GM12878 (cell line): Measurements from ENCODE around the gene SSH3. TPM values are rescaled to one million over a fixed set of nuclear protein-coding genes. Genes with fewer than 3 reads are reported as not detected.
A peak's percentile ranks its signal among the peaks of the same experiment; 100 is the strongest.

Experiments
- ATF7 ChIP-seq: fragments of 450-650 bp; IDR thresholded peaks from 2 replicates; pipeline ENCODE4 v1.6.1; 2016; ENCODE audit warnings: low read depth, mild to moderate bottlenecking
- CEBPB ChIP-seq, 2 experiments: fragments of 150-350 bp in 1 of 2; IDR thresholded peaks; 2 replicates each; pipeline ENCODE4 v1.6.1; 2012 to 2014; ENCODE audit warnings: low read depth in 2 of 2, low read length in 2 of 2, borderline replicate concordance in 1 of 2, inconsistent platforms in 1 of 2
- CHD2 ChIP-seq: IDR thresholded peaks from 2 replicates; pipeline ENCODE4 v1.6.1; 2011; ENCODE audit warnings: low read depth, low read length, improper control_type of control experiment, borderline replicate concordance
- EED ChIP-seq: sonication (generic); IDR thresholded peaks from 2 replicates; pipeline ENCODE4 v1.6.1; 2016; ENCODE audit warnings: antibody characterized with exemption, low read depth
- EGR1 ChIP-seq, 2 experiments: IDR thresholded peaks; 1 replicate in 1 of 2; 2 replicates in 1 of 2; pipeline ENCODE4 v1.6.1; 2011 to 2012; ENCODE audit warnings: low read depth in 2 of 2, low read length in 2 of 2, borderline replicate concordance in 1 of 2, mild to moderate bottlenecking in 1 of 2, moderate library complexity in 1 of 2
- ELK1 ChIP-seq: IDR thresholded peaks from 2 replicates; pipeline ENCODE4 v1.6.1; 2012; ENCODE audit warnings: low read depth, low read length, improper control_type of control experiment
- EZH2 ChIP-seq: IDR thresholded peaks from 2 replicates; pipeline ENCODE4 v1.6.1; 2012; ENCODE audit warnings: low read depth, mild to moderate bottlenecking, control low read depth, inconsistent platforms, low read length, borderline replicate concordance; ENCODE audit not compliant: control insufficient read depth
- HDAC2 ChIP-seq: fragments of 200-600 bp; sonication (generic); IDR thresholded peaks from 2 replicates; pipeline ENCODE4 v1.6.1; 2017
- HDAC6 ChIP-seq: fragments of 200-600 bp; sonication (generic); IDR thresholded peaks from one replicate; pipeline ENCODE4 v1.8.0; 2017; ENCODE audit warnings: antibody characterized with exemption; ENCODE audit not compliant: unreplicated experiment
- IKZF1 ChIP-seq: fragments of 450-650 bp; conservative IDR thresholded peaks from 2 replicates; pipeline ENCODE4 v1.6.1; 2017; ENCODE audit warnings: antibody characterized with exemption, mild to moderate bottlenecking
- IKZF2 ChIP-seq, 2 experiments: fragments of 450-650 bp; IDR thresholded peaks; 2 replicates each; pipeline ENCODE4 v1.6.1; 2017; ENCODE audit warnings: mild to moderate bottlenecking in 2 of 2, moderate library complexity in 2 of 2
- MAX ChIP-seq: IDR thresholded peaks from 2 replicates; pipeline ENCODE4 v1.6.1; 2012; ENCODE audit warnings: low read depth, low read length, improper control_type of control experiment
- MYC ChIP-seq: IDR thresholded peaks from 2 replicates; pipeline ENCODE4 v1.6.1; 2011; ENCODE audit warnings: mild to moderate bottlenecking, low read length, moderate library complexity, inconsistent platforms; ENCODE audit not compliant: insufficient read depth, insufficient replicate concordance, insufficient read length, severe bottlenecking
- NFXL1 ChIP-seq: fragments of 450-650 bp; IDR thresholded peaks from 2 replicates; pipeline ENCODE4 v1.6.1; 2017; ENCODE audit warnings: antibody characterized with exemption, mild to moderate bottlenecking, borderline replicate concordance
- NFYA ChIP-seq: IDR thresholded peaks from 2 replicates; pipeline ENCODE4 v1.6.1; 2011; ENCODE audit warnings: low read depth, mild to moderate bottlenecking, low read length, improper control_type of control experiment, borderline replicate concordance
- RELA ChIP-seq: fragments of 450-650 bp; IDR thresholded peaks from 2 replicates; pipeline ENCODE4 v1.8.0; 2014; ENCODE audit warnings: borderline replicate concordance; ENCODE audit not compliant: partially characterized antibody
- SIN3A ChIP-seq: IDR thresholded peaks from 2 replicates; pipeline ENCODE4 v1.6.1; 2012; ENCODE audit warnings: low read depth, low read length, improper control_type of control experiment
- SP1 ChIP-seq: IDR thresholded peaks from one replicate; pipeline ENCODE4 v1.6.1; 2011; ENCODE audit warnings: low read depth, low read length
- WRNIP1 ChIP-seq: IDR thresholded peaks from 2 replicates; pipeline ENCODE4 v1.6.1; 2011; ENCODE audit warnings: low read depth, low read length, improper control_type of control experiment, borderline replicate concordance
- ZNF384 ChIP-seq: IDR thresholded peaks from 2 replicates; pipeline ENCODE4 v1.6.1; 2012; ENCODE audit warnings: low read depth, mild to moderate bottlenecking, low read length, improper control_type of control experiment, borderline replicate concordance
- polyA plus RNA-seq, 11 experiments: library from polyadenylated mRNA; depleted of rRNA in 4 of 11; unstranded in 6 of 11; stranded (reverse) in 5 of 11; fragments of >200 nt; fragmentation: Nextera tagmentation in 4 of 11; fragmentation: Illumina TruSeq in 1 of 11; extraction: Ambion mirVana in 4 of 11; extraction: Trizol in 1 of 11; gene quantifications; 1 replicate in 1 of 11; 2 replicates in 10 of 11; pipeline versions ENCODE4 v1.2.1 to v1.2.3, GENCODE V29; 2011 to 2016; ENCODE audit warnings: inconsistent platforms in 2 of 11, missing spikeins in 2 of 11, low read depth in 1 of 11
- total RNA-seq, 4 experiments: library from RNA; depleted of rRNA in 3 of 4; stranded (reverse); fragments of >200 nt in 3 of 4; fragmentation: Illumina TruSeq in 1 of 4; extraction: Trizol in 1 of 4; gene quantifications; 2 replicates each; pipeline versions ENCODE4 v1.2.1 to v1.2.3, GENCODE V29; 2013 to 2021
- TF ChIP-seq, protein P1 (sequence below): fragments of 450-650 bp; IDR thresholded peaks from 2 replicates; pipeline ENCODE4 v1.6.1; 2018; ENCODE audit warnings: mild to moderate bottlenecking, low read depth, moderate library complexity; ENCODE audit not compliant: partially characterized antibody
- TF ChIP-seq, protein P2 (sequence below): IDR thresholded peaks from 2 replicates; pipeline ENCODE4 v1.6.1; 2011; ENCODE audit warnings: borderline replicate concordance, low read depth, mild to moderate bottlenecking, moderate library complexity, mixed read lengths, low read length; ENCODE audit not compliant: insufficient read depth; ENCODE audit errors: extremely low read length

The SSH3 gene
- total and polyA plus RNA-seq, 10 of the 15 experiments (the other 5 are each of a cell fraction or from before 2014, with no cell fraction given), result 0.05 to 0.83 (median 0.28) TPM; not detected in 3

GRCh38 chr11:67353317-67354074 lies 50.2 kb downstream of the SSH3 start, which contains the start of gene POLD4 (continued):
- TF ChIP-seq, protein P1, sequence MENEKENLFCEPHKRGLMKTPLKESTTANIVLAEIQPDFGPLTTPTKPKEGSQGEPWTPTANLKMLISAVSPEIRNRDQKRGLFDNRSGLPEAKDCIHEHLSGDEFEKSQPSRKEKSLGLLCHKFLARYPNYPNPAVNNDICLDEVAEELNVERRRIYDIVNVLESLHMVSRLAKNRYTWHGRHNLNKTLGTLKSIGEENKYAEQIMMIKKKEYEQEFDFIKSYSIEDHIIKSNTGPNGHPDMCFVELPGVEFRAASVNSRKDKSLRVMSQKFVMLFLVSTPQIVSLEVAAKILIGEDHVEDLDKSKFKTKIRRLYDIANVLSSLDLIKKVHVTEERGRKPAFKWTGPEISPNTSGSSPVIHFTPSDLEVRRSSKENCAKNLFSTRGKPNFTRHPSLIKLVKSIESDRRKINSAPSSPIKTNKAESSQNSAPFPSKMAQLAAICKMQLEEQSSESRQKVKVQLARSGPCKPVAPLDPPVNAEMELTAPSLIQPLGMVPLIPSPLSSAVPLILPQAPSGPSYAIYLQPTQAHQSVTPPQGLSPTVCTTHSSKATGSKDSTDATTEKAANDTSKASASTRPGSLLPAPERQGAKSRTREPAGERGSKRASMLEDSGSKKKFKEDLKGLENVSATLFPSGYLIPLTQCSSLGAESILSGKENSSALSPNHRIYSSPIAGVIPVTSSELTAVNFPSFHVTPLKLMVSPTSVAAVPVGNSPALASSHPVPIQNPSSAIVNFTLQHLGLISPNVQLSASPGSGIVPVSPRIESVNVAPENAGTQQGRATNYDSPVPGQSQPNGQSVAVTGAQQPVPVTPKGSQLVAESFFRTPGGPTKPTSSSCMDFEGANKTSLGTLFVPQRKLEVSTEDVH, result no peak
- TF ChIP-seq NFYA (peak; percentile 27; the same call in 1 of the 2 replicates), EED (peak; percentile 89), RELA (no peak), EZH2 (no peak), CHD2 (peak; percentile 93), HDAC2 (no peak), ZNF384 (no peak), ELK1 (no peak), IKZF2 (IDR thresholded peaks at IDR 0.05) (peak; percentile 94 to 97), CEBPB (IDR thresholded peaks at IDR 0.05; ENCODE audit: borderline replicate concordance in 1 of 2, low read depth in 2 of 2, low read length in 2 of 2) (no peak), ATF7 (peak; percentile 67; the same call in 1 of the 2 replicates), WRNIP1 (no peak), IKZF1 (peak; percentile 96), SIN3A (no peak; the same call in 1 of the 2 replicates), SP1 (peak; percentile 94), NFXL1 (no peak), EGR1 (IDR thresholded peaks at IDR 0.05; ENCODE audit: borderline replicate concordance in 1 of 2, low read depth in 2 of 2, low read length in 2 of 2) (no peak), MAX (no peak), HDAC6 (no peak), MYC (no peak)
- TF ChIP-seq, protein P2, sequence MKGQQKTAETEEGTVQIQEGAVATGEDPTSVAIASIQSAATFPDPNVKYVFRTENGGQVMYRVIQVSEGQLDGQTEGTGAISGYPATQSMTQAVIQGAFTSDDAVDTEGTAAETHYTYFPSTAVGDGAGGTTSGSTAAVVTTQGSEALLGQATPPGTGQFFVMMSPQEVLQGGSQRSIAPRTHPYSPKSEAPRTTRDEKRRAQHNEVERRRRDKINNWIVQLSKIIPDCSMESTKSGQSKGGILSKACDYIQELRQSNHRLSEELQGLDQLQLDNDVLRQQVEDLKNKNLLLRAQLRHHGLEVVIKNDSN, result no peak
